GM12875 (cell line): ENCODE data around the gene KBTBD3.
"Not testable (repeated sequence)": the region's sequence is repeated elsewhere in the genome, so short reads cannot be mapped to it uniquely, and the experiment has no call there.

ENCODE experiments used
- H3K4me3 ChIP-seq: one replicate; pipeline ENCODE4 v1.5.1; 2011; ENCODE audit warnings: low read depth, low read length, control low read depth
- TF ChIP-seq, protein P1 (sequence below): IDR thresholded peaks from 2 replicates; pipeline ENCODE4 v1.5.1; 2011; ENCODE audit warnings: low read depth, mild to moderate bottlenecking, control low read depth, inconsistent platforms, low read length, moderate library complexity, borderline replicate concordance; ENCODE audit not compliant: insufficient read depth

Gene KBTBD3

DNA sequence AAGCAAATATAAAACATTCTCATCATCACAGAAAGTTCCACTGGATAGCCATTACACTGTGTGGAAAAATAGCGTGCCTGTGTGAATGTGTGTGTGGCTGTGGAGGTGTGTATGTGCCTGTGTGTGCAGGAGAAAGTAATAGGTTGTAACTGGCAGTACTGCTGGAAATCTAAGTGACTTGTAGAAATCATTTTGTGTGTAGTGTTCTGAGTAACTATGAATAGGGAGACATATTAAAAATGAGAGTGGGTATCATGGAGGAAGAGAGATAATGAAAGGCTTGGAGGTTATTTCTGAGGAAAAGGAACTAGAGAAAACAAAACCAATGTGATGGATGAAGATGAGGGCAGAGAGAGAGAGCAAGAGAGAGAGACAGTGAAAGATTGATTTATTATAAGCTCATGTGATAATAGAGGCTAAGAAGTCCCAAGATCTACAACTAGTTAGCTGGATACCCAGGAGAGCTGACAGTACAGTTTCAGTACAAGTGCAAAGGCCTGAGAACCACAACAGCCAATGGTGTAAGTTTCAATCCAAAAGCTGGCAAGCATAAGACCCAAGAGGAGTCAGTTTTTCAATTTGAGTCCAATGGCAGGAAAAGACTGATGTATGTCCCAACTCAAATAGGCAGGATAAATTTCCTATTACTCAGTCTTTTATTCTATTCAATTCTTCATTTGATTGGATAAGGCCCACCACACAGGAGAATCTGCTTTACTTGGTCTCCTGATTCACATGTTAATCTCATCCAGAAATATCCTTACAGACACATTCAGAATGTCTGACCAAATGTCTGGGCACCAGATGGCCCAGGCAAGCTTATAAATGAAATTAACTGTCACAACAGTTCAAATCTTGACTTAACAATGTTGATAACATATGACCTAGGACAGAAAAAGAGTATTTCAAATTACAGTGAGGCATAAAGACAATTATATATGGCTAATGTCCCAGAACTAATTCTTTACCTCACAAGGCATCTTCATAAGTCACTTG is 14.9 kb downstream of the KBTBD3 start:
- no peak overlapping the region for H3K4me3 ChIP-seq
- TF ChIP-seq, protein P1, sequence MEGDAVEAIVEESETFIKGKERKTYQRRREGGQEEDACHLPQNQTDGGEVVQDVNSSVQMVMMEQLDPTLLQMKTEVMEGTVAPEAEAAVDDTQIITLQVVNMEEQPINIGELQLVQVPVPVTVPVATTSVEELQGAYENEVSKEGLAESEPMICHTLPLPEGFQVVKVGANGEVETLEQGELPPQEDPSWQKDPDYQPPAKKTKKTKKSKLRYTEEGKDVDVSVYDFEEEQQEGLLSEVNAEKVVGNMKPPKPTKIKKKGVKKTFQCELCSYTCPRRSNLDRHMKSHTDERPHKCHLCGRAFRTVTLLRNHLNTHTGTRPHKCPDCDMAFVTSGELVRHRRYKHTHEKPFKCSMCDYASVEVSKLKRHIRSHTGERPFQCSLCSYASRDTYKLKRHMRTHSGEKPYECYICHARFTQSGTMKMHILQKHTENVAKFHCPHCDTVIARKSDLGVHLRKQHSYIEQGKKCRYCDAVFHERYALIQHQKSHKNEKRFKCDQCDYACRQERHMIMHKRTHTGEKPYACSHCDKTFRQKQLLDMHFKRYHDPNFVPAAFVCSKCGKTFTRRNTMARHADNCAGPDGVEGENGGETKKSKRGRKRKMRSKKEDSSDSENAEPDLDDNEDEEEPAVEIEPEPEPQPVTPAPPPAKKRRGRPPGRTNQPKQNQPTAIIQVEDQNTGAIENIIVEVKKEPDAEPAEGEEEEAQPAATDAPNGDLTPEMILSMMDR: no peak

DNA sequence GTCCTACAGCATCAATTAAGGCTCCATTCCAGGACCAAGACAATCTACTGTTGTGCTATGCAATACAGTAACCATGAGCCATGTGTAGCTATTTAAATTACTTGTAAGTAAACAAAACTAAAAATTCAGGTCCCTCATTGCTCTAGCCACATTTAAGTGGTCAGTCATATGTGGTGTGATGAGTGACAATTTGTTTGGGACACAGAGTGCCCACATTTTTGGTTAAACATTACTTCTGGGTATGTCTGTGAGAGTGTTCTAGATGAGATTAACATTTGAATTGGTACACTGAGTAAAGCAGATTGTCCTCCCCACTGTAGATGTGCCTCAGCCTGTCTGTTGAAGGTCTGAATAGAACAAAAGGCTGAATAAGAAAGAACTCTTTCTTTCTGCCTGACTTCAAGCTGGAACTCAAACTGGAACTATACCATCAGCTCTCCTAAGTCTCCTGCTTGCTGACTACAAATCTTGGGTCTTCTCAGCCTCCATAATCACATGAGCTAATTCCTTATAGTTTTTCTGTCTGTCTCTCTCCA is 15.8 kb downstream of the KBTBD3 start:
- TF ChIP-seq, protein P1: no peak

DNA sequence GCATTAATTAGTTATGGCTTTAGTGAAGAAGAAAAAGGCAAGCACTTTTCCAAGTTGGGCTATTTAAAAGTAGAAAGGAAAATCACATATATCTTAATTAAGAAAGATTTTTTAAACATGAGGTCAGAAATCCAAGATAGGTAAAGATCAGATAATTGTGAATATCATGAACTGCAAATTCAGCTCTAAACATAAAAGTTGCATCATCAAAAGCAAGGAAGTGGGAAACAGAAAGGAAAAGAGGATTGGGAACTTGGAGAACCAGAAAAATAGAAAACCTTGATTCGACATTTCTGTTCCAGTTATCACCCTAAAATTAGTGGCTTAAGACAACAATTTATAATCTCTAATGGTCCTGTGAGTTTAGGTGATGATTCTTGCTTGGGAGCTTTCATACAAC is 17.5 kb downstream of the KBTBD3 start:
- TF ChIP-seq, protein P1: no peak
- no peak overlapping the region for H3K4me3 ChIP-seq

More for the DNA sequence above, 15.8 kb downstream of the KBTBD3 start:
- no peak overlapping the region for H3K4me3 ChIP-seq

DNA sequence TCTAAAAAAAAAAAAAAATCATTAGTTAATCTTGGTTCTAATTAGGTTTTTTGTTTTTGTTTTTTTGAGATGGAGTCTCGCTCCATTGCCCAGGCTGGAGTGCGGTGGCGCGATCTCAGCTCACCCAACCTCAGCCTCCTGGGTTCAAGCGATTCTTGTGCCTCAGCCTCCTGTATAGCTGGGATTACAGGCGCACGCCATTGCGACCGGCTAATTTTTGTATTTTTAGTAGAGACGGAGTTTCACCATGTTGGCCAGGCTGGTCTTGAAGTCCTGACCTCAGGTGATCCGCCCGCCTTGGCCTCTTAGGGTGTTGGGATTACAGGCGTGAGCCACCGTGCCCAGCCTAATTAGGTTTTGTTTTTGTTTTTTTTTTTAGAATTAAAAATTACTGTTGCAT is 18.8 kb downstream of the KBTBD3 start:
- H3K4me3 ChIP-seq: not testable (repeated sequence)

DNA sequence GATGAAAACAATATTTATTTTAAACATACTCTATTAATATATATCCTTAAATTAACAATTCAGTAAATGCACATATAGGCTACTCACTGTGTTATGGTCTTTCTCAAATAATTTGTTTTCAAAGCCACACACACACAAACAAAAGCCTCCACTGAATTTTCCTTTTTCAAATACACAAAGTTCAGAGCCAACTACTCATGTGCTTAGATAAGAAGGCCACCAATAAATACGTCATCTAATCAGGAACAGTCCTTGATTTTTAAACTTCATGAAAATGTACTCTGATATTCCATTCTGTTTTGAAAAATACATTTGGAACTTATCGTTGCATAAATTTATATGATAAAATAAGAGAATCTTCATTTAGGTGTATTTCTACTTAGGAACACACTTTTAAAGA is 26.0 kb downstream of the KBTBD3 start:
- TF ChIP-seq, protein P1: no peak
- no peak overlapping the region for H3K4me3 ChIP-seq

DNA sequence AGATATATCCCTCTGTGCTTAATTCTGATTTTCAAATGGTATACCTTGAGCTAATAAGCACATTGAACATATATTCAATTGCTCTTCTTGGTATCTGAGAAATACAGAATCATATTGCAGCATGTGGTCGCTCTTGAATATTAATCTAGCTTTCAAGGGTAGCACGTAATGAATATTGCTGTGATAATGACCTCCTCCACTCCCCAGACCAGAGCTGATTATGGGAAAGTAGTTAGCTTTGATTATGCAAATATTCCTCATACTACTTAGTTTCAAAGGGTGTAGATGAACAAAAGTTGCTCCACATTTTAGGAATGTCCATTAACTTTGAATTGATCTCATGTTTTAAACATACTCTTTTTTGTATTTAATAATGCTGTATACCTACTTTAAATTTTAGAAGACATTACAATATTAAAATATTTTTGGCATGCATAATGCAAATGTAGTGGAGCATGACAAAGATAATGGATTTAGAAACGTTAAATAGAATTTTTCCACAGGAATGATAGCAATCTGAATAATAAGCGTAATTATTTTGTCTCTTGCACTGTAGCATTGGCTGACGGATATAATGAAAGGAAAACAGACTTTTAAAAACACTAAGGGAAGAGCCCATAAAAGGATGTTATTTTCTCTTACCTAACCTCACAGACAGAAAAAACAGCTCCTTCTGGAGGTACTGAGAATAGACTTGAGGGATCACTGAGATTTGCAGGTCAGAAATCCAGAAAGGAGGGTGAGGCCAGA is 27.2 kb downstream of the KBTBD3 start:
- no peak overlapping the region for H3K4me3 ChIP-seq
- TF ChIP-seq, protein P1: no peak

DNA sequence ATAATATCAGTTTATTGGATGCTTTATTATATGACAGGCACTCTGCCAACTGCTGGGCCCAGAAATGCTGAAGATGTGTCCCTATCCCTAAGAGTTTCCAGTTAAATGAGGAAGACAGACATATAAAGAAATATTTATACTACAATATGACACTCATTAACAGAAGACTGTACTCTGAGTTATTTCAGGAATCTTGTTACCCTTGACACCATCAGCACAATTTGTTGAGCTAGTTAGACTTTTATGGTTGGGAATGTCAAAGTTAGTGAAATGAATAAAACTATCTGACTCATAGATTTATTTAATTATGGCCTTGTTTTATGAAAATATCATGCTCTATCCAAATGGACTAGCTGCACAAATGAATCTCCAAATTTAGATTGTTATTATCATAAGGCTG is 29.5 kb downstream of the KBTBD3 start:
- TF ChIP-seq, protein P1: no peak
- H3K4me3 ChIP-seq: no peak overlapping the region
